HG03064 (cell line): Measurements from ENCODE around the gene SLAMF8.

Source experiments
- ATAC-seq: cut with Tn5 transposase; IDR thresholded peaks from one replicate; pipeline ENCODE4 v1.9.1; 2021; ENCODE audit warnings: low read depth; ENCODE audit not compliant: unreplicated experiment

Gene SLAMF8

DNA sequence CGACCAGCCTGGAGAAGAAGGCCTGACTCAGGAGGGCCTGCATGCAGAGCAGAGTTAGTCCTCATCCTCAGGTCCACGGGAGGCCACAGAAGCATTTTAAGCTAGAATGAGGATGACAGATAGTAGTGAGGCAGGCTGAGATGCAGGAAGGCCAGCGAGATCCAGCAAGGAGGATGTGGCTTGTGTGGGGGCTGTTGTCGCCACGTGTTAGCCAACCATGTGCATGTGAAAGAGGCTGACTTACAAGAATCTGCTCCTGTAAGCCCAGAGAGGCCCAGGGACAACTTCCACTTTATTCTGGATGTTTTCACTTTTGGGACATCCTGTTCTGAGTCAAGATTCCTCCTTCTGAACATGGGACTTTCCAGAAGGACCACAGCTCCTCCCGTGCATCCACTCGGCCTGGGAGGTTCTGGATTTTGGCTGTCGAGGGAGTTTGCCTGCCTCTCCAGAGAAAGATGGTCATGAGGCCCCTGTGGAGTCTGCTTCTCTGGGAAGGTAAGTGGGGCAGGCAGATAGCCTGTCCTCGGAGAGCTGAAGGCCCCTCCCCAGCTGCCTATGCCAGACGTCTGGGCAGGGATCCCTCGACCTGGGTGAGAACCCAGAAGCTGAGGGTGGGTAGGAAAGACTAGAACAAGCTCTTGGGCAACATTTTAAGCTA, at the start of gene SLAMF8:
SLAMF8 (plus strand) TSS at position 433 of the 661 bp plus-strand sequence; CDS start at position 459, 26 bp downstream.
- no peak for ATAC-seq

DNA sequence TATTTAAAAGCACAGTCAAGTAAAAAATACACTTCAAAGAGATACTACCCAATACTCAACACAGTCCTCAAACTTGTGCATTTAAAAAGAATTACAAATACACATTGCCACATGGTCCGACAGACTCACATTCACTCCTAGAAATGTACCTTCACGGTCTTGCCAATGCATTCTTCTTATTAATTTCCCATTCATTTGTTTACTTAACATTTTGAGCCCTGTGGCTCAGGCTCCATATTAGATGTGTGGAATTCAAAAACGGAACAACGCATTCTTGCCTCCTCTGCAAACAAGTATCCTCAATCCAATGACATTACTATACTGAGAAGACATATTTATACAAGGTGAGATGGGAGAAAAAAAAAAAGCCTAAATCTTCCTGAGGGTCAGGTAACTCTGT, 48.4 kb upstream of the SLAMF8 start:
- ATAC-seq, result no peak

GRCh38 chr1:159779403-159779851, 47.2 kb upstream of the SLAMF8 start:
- ATAC-seq, result no peak

DNA sequence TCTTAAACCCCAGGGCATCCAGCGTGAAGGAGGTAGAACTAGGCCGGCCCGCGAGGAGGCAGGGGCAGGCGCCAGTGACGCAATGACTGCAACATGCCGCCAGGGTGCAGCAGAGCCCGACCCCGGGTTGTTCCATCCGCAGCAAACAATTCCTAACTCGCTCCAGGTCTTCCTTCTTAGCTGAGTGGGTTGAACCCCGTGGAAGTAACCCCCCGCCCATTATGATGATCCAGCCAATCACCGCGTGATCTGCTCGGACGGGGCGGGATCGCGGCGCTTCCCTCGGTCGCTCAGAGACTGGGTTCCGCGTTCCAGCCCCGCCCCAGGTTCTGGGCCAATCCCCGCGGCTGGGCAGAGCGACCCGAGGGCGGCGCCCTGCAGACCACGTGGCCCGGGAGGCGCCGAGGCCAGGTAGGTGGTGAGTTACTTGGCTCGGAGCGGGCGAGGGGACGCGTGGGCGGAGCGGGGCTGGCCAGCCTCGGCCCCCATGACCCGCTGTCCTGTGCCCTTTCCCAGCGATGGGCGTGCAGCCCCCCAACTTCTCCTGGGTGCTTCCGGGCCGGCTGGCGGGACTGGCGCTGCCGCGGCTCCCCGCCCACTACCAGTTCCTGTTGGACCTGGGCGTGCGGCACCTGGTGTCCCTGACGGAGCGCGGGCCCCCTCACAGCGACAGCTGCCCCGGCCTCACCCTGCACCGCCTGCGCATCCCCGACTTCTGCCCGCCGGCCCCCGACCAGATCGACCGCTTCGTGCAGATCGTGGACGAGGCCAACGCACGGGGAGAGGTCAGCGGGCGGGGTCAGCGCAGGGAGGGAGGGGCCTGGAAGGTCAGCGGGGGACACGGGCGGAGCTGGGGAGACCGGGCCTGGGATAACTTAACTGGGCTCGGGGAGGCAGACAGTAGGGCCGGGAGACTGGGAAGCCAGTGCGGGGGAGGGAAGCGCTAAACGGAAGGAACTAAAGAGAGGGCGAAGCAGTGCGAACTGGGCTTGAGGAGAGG, 45.8 kb upstream of the SLAMF8 start, which contains the start of gene DUSP23:
DUSP23 (plus strand) TSS at position 380 of the 1,000 bp plus-strand sequence; CDS start at position 519, 139 bp downstream.
- ATAC-seq, result peak; percentile 98

GRCh38 chr1:159781992-159782391, 44.7 kb upstream of the SLAMF8 start:
- no peak for ATAC-seq

DNA sequence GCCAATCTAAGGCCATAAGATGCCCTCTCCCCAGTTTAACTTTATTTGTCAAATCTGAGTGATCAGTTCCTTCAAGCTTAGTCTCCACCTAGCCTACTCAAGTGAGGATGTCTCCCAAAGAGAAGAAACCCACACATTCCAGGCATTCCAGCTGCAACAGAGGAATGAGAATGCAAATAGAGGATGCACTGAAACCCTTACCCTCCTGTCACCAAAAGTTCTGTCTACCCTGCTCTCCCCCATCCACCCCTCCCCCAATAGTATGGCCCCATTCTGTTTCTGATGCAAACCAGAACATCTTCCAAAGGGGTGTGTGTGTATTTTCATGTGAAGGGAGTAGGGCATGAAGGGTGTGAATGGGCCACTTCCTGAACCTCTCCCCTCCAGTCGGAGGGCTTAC, 42.9 kb upstream of the SLAMF8 start:
- ATAC-seq, result no peak

DNA sequence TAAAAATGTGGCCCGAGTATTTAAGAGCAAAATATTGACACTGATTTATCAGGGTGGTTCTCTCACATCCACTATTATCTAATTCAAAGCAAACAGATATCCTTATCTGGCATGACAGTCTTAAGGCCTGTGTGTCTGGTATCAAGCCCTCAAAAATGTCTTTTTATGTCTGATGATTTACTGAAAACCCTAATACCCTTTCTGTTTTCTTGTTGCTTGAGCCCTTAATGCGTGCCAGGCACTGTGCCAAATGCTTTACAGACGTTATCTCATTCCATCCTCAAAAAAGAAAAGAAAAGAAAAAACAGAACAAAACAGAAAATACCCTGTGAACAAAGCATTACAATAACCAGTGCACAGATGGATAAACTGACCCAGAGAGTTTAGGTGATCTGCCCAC, 40.2 kb upstream of the SLAMF8 start:
- no peak for ATAC-seq

GRCh38 chr1:159786966-159787365, 39.7 kb upstream of the SLAMF8 start:
- ATAC-seq, result no peak

GRCh38 chr1:159790237-159790917, 36.3 kb upstream of the SLAMF8 start:
- ATAC-seq, result no peak

DNA sequence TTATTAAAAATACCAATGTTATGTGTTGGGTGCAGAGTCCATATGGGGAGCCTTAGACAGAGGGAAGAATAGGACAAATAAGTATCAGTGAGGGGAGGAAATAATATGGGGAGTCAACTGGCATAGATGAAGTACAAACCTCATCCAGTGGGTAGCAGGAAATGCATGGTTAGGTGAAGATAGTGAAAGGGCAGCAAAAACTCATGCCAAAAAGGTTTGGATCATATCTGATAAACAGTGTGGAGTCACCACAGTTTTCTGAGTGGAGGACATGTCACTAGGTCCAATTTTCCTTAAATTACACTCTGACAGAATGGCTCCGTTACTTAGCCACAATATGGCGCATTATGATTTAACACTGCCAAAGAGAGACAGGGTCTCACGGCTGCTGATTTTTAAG, 35.6 kb upstream of the SLAMF8 start:
- ATAC-seq, result no peak

GRCh38 chr1:159791461-159791860, 35.2 kb upstream of the SLAMF8 start:
- no peak for ATAC-seq

- ATAC-seq, result no peak
Observed at GRCh38 chr1:159795534-159795933, 31.1 kb upstream of the SLAMF8 start.

GRCh38 chr1:159798893-159799292, 27.8 kb upstream of the SLAMF8 start:
- no peak for ATAC-seq

GRCh38 chr1:159799446-159799985, 27.2 kb upstream of the SLAMF8 start:
- no peak for ATAC-seq

DNA sequence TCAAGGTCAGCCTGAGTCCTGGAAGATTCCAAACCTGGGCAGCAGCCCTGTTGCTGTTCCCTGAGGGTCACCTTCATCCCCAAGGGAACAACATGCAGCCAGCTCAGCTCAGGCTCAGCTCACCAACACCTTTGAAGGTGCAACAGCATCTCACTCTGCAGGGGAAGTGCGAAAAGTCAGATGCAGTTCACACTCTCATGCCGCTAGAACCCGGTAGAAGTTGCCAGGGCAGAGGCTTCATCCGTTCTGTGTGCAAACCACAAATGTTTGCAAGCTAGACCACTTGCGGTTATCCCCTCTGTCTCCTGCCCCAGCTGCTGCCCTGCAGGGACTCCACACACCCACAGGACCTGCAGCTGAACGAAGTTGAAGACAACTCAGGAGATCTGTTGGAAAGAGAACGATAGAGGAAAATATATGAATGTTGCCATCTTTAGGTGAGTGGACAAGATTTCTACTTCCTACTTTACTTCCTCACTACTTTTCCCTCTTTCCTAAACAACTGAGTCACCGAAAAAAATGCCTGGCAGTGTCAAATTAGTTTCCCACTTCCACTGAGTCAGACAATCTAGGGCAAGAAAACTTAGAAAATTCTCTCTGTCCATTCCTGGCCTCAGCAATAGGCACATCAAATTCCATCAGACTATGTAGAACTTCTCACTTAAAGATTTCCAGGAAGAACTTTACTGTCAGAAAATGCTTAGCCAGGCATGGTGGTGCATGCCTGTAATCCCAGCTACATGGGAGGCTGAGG, 26.3 kb upstream of the SLAMF8 start:
- ATAC-seq, result peak; percentile 79

DNA sequence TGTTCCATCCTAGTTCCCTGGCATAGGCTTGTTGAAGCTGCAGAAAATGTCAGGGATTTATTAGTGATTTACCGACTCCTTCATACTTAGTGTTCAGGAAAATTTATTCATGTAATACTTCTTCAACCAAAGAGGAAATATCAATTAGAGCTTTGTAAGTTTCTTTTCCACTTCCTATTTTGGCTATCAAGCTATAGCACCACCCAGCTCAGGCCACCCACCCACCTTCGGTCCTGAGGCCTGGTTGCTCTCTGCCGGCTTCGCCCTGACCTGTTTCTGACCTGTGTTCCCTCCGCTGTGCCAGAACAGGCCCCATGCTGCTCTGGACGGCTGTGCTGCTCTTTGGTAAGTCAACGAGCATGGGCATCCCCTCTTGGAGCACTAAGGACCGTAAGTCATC, 24.6 kb upstream of the SLAMF8 start, which contains the start of gene FCRL6:
FCRL6 (plus strand) TSS at position 250 of the 400 bp plus-strand sequence; CDS start at position 315, 65 bp downstream.
- no peak for ATAC-seq

- ATAC-seq, result no peak
Observed at GRCh38 chr1:159803956-159804689, 22.6 kb upstream of the SLAMF8 start.

DNA sequence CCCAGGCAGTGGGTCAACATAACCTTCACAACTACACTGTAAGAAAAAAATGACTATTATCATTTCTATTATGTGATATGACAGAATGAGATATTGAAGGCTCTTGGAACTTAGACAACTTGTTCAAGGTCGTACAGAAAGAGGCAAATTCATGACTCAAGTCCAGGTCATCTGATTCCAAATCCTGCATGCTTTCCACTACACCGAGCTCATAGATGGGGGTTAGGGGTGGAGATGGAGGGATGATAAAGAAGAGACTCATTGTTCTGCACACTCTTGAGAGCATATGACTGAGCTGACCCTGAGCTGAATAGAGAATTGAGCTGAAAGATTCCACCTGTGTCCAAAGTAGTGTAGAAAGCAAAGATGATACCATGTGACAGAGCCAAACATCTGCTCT, 21.7 kb upstream of the SLAMF8 start:
- no peak for ATAC-seq

- no peak for ATAC-seq
Observed at GRCh38 chr1:159815926-159816325, 10.7 kb upstream of the SLAMF8 start.
